GM11168 (cell line): Measurements from ENCODE around the gene POPDC2.

Experiments
- in situ Hi-C: fragments of 300-500 bp; cut with MboI; formaldehyde crosslinking; loops from one replicate; pipeline ENCODE4 v1.12.0; 2022; ENCODE audit warnings: low sequenced_read_pairs; ENCODE audit not compliant: unreplicated experiment

POPDC2 gene

GRCh38 chr3:119625451-119626153 lies 34.8 kb downstream of the POPDC2 start:
- in situ Hi-C loops: no loop called here

- in situ Hi-C loops: no loop called here
These were observed 36.2 kb downstream of the POPDC2 start for GRCh38 chr3:119624002-119624720.

DNA sequence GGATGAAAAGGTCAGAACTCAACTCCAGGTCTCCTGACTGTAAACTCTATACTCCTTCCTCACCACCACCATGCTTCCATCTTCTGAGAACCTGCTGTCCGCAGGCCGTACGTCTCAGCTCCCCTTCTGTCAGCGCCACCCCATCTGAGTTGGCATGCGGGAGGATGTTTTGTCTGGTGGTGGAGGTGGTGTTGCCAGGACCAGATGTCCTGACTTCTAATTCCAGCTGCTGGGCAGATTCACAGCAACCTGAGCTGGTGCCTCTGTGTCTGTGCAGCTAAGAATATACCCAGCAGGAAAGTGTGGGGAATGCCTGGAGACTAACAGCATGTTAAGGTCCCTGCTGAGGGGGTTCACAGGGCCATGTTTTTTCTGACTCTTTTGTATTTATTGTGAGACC lies 39.5 kb downstream of the POPDC2 start:
- in situ Hi-C loops: no loop called here

- in situ Hi-C loops: no loop called here
These were observed 41.3 kb downstream of the POPDC2 start for GRCh38 chr3:119619094-119619493.

GRCh38 chr3:119616056-119616455 lies 44.3 kb downstream of the POPDC2 start:
- in situ Hi-C loops: no loop called here

GRCh38 chr3:119613872-119614271 lies 46.5 kb downstream of the POPDC2 start:
- in situ Hi-C loops: no loop called here

DNA sequence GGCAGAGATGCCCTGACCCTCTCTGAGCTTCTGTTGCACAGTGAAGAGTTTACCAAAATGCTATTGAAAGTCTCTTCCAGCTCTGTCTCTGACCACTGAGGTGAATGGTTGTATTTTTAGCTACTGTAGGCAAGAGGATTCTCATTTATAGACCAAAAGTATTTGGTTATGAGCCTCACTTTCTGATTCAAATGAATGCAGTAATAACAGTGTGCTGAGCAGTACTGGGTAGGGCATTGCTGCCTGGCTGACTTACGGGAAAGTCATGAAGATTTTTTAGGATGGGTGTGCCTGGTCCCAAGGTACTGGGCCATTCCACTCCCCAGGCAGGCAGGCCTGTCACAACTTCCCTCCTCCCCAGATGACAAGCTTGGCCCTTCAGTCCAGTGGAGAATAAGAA lies 47.2 kb downstream of the POPDC2 start:
- in situ Hi-C loops: no loop called here

- in situ Hi-C loops: no loop called here
These were observed 48.7 kb downstream of the POPDC2 start for GRCh38 chr3:119611664-119612063.

- in situ Hi-C loops: no loop called here
These were observed 51.1 kb downstream of the POPDC2 start for GRCh38 chr3:119609301-119609700.

- in situ Hi-C loops: no loop called here
These were observed 51.9 kb downstream of the POPDC2 start for GRCh38 chr3:119608405-119609000.

DNA sequence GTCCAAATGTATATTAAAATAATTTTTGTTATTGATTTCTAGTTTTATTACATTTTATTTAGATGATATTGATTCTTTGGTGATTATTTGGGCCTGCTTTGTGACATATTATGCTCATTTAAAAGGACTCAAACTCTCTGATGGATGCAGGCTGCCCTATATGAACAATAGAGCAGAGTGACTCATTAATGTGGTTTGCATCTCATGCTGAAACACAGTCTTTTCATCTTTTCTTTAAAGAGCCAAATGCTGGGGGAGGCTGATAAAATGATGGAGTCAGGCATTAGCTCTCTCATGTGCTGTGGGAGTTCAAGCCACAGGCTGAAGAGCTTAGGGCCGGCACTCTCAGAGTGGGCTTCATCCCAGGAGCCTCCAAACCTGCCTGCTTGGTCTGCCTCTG lies 55.5 kb downstream of the POPDC2 start:
- in situ Hi-C loops: no loop called here

DNA sequence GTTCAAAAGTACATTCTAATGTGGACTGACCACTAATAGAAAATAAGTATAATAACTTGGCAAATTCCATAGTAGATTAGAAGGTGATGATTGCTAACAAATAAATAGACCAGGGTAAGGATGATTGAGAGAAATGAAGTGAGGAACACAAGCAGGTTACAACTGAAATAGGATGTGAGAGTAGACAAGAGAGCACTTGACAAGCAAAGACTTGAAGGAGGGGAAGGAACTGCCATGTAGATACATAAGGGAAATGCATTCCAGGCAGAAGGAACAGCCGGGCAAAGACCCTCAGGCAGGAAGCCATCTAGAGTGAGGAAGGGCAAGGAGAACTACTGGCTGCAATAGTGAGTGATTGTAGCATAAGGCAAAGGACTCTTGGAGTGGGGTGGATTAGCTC lies 57.7 kb downstream of the POPDC2 start:
- in situ Hi-C loops: no loop called here

GRCh38 chr3:119601154-119601553 lies 59.2 kb downstream of the POPDC2 start:
- in situ Hi-C loops: no loop called here

GRCh38 chr3:119600732-119601131 lies 59.7 kb downstream of the POPDC2 start:
- in situ Hi-C loops: no loop called here

GRCh38 chr3:119599558-119600174 lies 60.7 kb downstream of the POPDC2 start:
- in situ Hi-C loops: no loop called here

DNA sequence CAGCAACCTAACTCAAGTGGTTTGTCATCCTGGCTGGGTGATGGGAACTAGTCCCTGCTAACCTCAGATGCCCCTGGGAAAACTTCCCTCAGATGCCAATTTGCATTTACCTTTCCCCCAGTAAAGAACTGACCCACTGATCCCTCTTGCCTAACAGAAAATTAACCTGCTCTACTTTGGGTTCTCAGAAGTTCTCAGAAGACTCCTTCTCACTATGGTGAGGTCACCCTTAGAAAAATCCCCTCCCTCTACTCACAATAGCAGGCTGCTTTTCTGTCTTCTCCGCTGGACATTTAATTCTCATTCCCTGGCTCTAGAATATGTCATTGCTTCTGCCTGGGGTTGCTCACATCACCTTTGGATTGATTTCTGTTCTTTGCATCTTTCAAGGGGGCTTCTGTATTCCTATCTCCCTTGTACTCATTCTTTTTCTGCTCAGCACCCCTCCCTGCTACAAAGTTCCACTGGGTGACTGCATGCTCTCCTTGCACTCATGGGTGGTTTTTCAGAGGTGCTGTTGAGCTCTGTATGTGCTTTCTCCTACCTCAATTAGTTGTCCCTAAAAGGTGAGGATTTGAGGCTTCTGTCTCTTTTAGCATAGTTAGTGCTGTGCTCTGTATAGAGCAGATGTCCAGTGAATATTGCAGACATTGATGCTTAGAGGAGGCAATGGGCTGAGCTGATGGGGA lies 61.8 kb downstream of the POPDC2 start:
- in situ Hi-C loops: no loop called here

- in situ Hi-C loops: no loop called here
These were observed 62.7 kb downstream of the POPDC2 start, which contains the start of gene PLA1A for GRCh38 chr3:119597548-119598288. TSS of gene PLA1A (plus strand) at chr3:119597885. CDS start at chr3:119597914, 29 bp downstream.

- in situ Hi-C loops: no loop called here
These were observed 64.0 kb downstream of the POPDC2 start for GRCh38 chr3:119596398-119596797.

GRCh38 chr3:119595639-119596334 lies 64.6 kb downstream of the POPDC2 start:
- in situ Hi-C loops: no loop called here
